HG02759 (cell line): ENCODE measurements around the gene SF3B4.
A peak's percentile ranks its signal among the peaks of the same experiment; 100 is the strongest.

Experiments
- ATAC-seq: cut with Tn5 transposase; IDR thresholded peaks from one replicate; pipeline ENCODE4 v1.9.1; 2021; ENCODE audit warnings: mild to moderate bottlenecking, moderate library complexity; ENCODE audit not compliant: unreplicated experiment

Gene SF3B4

DNA sequence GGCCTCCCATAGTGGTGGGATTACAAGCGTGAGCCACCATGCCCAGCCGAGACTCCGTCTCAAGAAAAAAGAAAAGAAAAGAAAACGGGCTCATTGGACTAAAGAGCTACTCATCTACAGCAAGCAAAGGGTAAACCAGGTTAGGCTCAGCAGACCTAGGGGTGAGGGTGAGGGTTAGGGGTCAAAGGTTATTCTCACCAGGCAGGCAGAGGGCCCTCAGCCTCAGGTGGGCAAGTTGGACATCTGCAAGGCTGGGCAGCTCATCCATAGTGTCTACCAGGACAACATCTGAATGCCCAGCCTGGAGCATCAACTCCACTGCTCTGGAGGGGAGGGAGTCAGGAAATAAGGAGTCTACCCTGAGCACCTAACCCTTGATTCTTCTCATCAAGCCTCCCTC is 5.6 kb upstream of the SF3B4 start:
- ATAC-seq, result no peak

DNA sequence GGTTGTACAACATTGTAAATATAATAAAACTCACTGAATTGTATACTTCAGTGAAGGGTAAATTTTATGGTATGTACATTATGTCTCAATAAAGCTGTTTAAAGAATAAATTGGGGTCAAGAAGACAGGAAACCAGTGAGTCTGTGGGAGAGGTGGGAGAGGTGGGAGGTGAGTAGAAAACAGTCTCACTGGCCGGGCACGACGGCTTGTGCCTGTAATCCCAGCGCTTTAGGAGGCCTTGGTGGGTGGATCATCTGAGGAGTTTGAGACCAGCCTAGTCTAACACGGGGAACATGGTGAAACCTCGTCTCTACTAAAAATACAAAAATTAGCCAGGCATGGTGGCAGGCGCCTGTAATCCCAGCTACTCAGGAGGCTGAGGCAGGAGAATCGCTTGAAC is 4.9 kb upstream of the SF3B4 start:
- no peak for ATAC-seq

DNA sequence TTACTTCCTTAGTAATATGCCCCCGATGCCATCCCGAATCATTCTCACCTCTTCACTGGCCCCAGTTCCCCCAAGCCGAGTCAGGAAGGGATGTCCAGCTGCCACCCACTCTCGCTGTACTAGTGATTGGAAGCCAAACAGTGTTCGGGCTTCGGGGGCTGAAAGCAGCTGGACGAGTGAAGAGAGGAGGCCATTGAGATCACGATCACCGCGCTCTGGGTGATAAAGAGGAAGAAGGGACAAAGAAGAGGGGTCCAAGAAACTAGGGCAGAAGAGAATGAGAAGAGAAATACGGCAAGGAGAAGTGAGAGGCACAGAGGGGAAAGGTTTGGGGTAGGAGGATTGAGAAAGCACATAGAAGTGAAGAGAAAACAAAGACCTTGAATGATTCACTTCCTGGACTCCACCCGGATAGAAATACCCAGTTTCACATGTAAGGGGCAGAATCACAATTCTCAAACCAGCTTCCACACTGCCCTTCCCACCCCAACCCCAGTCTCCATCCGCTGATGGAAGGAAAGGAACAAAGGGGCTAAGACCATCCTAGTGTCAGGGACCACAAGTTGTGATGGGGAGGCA is 3.7 kb upstream of the SF3B4 start:
- no peak for ATAC-seq

DNA sequence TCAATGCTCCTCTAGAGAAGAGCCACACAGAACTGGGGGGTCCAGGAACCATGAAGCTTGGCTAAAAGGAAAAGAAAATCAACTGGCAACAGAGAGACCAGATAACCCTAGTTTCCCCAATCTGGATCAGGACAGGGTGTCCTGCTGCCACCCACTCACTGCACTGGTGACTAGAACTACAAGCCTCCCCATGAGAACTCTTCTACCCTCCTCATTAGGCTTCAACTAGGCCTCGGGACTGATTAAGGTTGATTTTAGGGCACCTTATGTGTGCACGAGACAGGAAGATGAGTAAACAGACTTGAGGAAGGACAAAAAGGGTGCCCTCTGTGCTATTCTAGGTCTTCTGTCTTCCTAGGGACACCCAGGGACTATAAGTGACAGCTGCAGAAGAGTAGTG is 2.3 kb upstream of the SF3B4 start:
- ATAC-seq, result no peak

DNA sequence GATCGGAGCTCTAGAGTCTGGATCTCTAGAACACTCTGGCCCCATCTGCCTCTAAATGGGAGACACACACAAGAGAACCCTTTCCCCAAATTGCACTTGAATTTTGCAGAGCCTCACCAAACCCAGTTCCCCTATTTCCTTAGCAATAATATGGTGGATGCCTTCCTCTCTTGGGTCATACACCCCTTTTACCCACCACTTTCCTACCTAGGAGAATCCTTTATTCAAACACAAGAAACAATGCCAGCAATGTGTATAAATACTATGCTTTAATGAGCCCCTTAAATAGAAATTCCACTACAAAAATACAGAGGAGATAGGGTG is 760 bp upstream of the SF3B4 start:
- ATAC-seq, result no peak

DNA sequence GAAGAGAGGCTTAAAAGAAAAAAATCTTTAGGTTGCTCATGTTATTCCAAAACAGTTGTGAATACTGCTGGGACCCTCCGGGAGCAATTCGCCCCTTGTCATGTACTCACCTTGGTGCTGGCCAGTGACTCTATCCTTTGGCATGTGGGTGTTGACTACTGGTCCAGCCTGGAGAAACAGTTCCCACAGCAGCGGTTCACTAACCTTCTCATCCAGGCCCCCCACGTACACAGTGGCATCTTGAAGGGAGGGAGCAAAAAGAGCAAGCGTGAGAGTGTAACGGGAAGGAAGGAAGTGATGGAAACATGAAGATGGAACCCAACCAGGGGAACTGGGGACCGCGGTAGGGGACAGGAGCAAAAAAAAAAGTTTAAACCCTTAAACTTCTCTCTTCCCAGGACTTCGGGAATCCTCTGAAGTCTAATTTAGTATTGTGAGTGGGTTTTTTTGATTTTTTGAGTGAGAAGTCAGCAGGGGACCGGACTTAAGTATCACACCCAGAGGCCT is 494 bp downstream of the SF3B4 start:
- ATAC-seq, result no peak

DNA sequence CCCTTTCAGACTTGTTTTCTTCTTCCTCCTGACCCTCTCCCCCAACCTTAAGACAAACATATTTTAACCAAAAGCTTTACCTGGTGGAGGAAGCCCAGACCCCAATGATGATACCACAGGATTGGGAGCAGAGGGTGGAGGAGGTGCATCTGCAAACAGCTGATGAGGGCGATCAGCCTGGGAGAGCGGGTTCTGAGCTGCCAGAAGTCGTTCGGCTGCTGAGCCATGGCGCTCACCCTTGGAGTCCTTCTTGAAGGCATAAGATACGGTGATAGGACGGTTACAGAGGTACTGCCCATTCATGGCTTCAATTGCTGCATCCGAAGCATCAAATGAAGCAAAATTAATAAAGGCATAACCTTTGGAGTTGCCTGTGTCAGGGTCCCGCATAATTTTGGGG is 1.3 kb downstream of the SF3B4 start:
- ATAC-seq, result no peak

DNA sequence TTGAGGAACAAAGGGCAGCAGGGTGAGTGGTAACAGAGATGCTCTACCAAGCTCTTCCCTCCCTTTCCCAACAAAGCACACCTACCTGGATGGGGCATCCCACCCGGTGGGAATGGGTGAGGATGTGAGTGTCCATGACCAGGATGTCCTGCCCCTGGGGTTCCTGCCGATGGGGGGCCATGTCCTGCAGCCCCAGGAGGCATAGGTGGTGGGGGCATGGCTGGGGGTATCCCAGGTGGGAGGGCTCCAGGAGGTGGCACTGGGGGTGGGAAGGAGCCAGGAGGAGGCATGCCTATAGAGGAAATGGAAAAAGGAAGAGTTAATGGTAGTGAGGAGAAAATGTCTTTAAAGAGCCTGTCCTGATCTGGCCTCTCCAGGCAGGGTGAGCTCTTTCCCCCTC is 1.9 kb downstream of the SF3B4 start:
- ATAC-seq, result no peak

DNA sequence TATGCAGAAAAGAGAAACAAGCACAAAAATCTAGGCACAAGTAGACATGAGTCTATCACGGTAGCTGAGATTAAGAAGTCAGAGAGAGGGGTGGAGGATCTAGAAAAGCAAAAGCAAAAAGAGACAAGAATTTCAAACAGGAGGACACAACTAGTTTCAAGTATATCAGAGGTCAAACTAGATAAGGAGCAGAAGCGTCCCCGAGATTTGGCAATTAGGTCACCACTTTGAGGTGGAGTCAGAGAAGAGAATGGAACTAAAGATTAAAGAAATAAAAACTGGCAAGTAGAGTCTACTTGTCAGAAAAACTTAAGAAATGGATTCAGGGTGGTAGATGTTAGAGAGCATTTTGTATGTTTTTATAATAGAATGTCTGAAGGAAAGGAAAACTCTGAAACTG is 2.3 kb downstream of the SF3B4 start:
- ATAC-seq, result no peak

DNA sequence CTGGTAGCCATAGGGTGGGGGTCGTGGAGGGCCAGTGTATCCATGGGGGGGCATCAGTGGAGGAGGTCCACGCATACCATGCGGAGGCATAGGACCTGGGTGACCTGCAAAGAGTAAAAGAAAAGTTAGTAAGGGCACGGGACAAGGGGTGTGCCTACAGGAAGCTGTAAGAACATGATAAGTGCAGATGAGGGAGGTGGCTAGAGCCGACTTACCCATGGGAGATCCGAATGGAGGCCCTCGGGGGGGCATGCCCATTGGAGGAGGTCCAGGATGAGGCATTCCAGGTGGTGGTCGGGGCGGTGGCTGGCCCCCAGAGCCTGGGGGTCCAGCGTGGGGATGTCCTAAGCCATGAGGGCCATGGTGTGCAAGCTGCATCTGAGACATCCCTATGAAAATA is 4.0 kb downstream of the SF3B4 start:
- ATAC-seq, result no peak

DNA sequence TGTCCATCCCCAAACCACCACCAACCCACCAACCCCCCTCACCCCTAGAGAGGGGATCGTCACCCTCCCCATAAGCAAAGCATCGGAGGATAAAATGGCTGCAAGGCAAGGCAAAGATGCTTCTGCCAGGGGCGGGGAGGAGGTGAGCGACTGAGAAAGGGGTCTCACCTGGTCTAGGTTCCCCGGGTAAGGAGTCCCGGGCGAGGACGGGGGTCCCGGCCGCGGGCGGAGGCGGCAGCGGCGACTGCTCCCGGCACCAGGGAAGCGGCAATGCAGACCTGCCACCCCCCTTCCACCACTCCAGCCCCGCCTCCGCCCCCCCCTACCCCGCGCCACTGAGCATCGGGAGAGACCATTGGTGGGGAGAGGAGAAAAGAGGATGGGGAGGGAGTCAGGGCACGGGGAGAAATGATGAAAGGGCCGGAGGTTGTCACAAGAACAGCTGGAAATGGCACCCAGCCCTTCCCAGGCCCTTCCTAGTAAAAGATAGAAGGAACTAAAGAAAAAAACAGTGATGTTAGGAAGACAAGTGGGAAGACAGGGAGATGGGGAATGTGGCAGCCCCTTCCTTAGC is 9.9 kb downstream of the SF3B4 start, which contains the start of gene SV2A:
TSS of gene SV2A (minus strand) at position 274 of the 574 bp plus-strand sequence. CDS start 4,004 bp downstream, outside the sequence.
- ATAC-seq, result no peak

DNA sequence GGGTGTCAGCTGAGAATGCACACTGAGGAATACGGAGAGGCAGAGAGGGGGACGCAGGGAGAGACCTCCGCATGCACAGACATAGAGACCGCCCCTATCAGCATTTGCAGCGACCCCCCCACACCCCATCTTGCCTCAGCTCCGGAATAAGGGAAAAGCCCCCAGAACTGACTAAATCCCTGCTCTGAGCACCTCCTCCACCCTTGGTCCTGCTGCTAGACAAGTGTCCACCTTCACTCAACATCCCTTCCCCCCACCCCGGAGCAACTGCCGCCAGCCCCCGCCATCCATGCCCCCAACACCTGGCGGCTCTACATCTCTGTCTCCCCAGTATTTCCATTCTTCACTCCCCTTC is 10.7 kb downstream of the SF3B4 start:
- no peak for ATAC-seq

DNA sequence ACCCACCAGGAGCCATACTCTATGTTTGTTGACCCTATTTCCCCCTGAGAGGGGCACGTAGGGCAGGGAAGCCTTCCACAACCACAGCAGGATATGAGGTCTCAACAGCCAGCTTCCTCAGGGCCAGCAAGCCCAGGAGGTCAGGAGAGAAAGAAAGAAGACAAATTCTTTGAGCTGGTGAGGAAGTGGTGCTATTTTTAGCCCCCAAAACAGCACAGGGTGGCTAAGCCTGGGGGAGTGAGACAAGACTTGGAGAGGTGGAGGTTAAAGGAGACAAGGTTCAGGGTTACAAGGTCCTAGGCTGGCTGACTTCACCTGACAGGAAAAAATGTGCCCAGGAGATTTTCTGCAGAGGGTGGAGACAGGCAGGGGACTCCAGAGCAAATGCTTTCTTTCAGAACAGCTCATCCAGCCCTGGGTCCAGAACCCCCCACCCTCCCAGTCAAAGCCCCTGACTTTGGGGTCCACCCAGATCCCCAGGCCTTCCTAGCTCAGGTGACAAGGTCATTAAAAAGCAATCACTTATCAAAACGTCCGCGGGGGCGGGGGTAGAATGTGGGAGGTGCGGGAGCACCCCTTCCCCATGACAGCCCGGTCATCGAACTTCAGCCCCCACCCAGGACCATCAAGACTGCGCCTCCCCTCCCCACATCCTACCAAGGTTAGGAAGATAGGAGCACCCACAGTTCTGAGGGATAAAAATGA is 11.3 kb downstream of the SF3B4 start:
- no peak for ATAC-seq

DNA sequence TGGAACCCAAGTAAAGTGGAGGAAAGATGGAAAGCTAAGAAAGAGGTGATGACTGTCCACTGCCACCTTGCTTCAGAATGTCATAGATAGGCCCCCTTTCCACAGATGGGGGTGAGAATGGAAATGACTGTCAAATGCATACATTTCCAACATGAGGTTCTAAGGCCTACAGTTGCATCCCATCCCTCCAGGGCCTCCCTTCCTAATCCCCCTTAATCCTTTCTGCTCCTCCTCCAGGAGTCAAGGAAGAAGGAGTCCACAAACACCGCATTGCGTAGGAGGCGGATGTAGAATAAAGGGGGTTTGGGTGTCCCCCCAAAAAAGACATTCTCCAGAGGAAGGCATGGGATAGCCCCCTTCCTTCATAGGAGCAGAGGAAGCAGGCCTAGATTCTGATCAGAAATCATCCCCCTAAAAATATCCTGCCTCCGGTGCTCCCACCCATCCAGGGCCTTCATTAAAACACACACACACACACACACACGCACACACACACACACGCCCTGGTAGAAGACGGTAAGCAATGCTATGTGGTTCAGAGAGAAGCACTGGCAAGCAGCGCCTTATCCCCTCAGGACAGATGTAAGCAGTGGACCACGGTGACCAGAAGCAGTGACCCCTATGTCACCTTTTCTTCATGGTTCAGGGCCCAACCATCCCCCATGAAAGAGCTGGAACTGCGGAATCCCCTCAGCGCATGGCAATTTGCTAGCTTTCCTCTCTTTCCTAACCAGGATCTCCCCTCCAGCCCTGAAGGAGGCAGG is 12.0 kb downstream of the SF3B4 start:
- no peak for ATAC-seq

DNA sequence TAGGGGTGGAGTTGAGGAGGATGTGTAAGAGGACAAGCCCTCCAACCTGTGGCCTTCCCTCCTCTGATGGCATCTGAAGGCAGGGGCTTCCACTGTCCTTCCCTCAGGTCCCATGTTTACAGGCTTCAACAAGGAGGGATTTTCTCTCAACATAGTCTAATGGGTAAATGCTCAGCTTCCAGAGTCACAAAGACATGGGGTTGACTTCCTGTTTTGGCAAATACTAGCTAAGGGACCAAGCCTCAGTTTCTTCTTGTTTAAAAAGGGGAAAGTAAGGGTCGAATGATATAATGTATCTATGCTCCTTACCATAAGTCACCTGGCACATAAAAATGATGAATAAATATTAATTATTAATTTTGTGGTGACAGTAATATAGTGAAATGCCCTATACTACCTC is 13.1 kb downstream of the SF3B4 start:
- no peak for ATAC-seq

DNA sequence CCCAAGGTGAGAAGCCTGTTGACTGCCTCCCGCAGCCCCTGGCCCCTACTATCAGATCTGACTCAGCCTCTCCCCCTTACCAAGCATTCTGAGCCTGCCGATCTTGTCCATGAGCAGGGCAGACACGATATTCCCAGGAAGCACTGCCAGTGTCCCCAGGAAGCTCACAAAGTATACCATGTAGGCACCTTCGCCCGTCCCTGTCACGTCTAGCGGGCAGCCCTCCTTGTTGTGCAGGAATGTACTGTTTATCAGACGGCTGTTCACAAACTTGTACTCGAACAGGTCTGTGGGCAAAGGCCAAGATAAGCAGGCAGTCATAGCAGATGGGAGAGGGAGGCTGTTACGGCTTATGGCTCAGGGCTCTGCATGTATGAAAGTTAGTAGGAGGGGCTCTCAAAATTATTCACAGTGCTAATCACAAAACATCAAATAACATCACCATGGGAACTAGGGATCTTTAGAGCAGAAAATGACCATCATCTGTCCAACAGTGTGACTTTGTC is 21.0 kb downstream of the SF3B4 start:
- ATAC-seq, result no peak

DNA sequence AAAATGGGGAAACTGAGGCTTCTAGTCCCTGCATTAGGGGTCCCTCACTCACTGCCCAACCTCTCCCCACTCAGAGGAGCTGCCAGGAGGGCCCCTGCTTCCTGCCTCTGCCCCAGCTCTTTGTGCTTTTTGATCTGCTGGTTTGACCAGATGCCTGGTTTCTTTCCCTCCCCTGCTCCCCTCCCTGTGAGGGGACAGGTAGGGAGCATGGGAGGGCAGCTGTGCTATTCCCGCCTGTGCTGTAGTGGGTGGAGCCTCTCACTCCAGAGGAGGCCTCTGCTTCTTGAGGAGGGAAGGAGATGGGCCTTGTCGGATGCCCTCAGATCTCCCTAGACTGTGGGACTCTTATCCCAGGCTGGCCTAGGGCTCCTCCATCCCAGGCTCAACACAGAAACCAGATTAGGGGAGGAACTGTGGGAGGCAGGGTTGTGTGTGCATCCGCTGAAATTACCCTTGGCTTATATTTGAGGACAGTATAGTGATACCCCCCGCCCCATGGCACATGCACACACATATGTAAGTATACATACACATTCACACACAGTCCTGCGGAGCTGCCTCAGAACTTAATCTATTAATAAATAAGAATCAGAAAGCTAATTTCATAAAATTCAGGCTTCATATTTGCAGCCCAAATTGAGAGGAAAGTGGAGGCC is 23.6 kb downstream of the SF3B4 start:
- ATAC-seq, result no peak

DNA sequence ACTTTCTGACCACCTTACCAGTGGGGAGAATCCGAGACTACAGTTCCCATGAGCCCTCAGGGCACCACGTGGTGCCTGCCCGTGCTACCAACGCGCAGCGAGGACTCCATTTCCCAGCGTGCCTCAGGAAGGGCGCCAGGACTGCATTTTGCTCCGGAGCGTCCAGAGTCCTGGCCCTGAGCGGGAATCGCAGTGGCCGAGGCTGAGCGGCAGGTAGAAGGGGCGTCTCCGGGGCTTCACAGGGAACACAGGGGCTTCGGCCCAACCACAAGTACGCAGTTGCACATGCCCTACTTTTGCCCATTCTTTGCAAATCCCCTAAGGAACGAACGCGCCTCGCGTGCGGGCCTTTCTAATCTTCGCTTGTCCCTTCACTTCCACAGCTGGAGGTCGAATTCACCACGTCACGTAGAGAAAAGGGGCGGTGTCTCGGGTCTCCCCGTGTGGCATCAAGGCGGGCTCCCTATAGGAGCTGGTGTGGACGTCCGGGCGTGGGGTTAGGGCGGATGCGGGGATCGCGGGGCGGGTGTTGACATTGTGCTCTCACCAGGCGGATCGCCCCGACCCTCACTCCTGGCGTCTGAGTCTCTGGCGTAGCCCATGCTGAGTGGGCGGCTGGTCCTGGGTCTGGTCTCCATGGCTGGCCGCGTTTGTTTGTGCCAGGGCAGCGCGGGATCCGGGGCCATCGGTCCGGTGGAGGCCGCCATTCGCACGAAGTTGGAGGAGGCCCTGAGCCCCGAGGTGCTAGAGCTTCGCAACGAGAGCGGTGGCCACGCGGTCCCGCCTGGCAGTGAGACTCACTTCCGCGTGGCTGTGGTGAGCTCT is 27.9 kb downstream of the SF3B4 start, which contains the start of gene BOLA1:
TSS of gene BOLA1 (plus strand) at position 109 of the 825 bp plus-strand sequence. CDS start at position 601, 492 bp downstream.
- ATAC-seq, result peak; percentile 97

DNA sequence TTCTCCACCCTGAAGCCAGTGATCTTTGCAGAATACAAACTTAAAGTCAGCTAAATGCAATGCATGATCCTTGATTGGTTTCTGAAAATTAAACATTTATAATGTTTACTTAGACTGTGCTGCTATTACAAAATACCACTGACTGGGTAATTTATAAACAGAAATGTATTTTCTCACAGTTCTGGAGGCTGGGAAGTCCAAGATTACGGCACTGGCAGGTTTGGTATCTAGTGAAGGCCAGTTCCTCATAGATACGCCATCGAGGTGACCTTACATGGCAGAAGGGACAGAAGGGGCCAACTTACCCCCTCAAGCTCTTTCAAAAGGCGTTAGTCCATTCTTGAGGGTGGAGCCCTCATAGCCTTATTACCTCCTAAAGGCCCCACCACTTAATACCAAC is 31.0 kb downstream of the SF3B4 start:
- no peak for ATAC-seq

DNA sequence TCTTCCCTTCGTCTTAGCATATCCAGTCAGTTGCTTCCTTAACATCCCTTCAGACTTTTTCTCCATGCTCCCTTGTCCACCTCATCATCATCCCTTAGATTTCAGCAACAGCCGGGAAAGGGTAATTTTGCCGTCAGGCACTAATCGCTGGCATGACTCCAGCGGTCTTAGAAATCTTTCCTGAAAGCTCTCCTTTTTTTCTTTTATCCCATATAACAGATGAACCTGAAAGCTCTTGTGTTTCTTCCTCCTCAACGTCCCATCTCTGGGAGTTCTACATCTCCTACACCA is 38.7 kb downstream of the SF3B4 start:
- ATAC-seq, result no peak
